ENCODE results near the gene GAS2. TPM values are rescaled to one million over a fixed set of nuclear protein-coding genes. Genes with fewer than 3 reads are reported as not detected.

The GAS2 gene
- 0.37 and 0.88 TPM in 2 replicates for total RNA-seq
- polyA plus RNA-seq: 0.54 and 0.94 TPM in 2 replicates
- polyA plus RNA-seq (2011; cell fraction: cytosol; rRNA removed): 0.61 and 0.80 TPM in 2 replicates
- 0.51 and 0.66 TPM in 2 replicates for polyA plus RNA-seq (2011; cell fraction: nucleus; rRNA removed)
- 0.65 and 1.5 TPM in 2 replicates for polyA plus RNA-seq (2012)
- polyA minus RNA-seq: 0.91 and 1.8 TPM in 2 replicates
- polyA minus RNA-seq (2011; cell fraction: cytosol; rRNA and poly(A)+ RNA removed): not detected
- polyA minus RNA-seq (2011; cell fraction: nucleus; rRNA and poly(A)+ RNA removed): 0.77 and 1.1 TPM in 2 replicates
- percentile 15 among the genes with signal in this experiment for Bru-seq, nascent RNA
- BruChase-seq, experiment 1, labeled RNA remaining after a 6-hour chase: percentile 8 among the genes with signal in this experiment
- BruChase-seq, experiment 2, labeled RNA remaining after a 2-hour chase: percentile 10 among the genes with signal in this experiment
- long read RNA-seq, partial matches to known transcripts: 0 of 3 reads
- long read RNA-seq, other reads (novel, unspliced or antisense): 1 of 3 reads

GRCh38 chr11:22666325-22666687, at the start of gene GAS2:
GAS2 (plus strand) TSS chr11:22666611; CDS start chr11:22674870, 8,259 bp downstream.
- peaks cover 2% of the 10 kb centered on the region for H3K4me1 ChIP-seq (ENCODE audit: control insufficient read depth, extremely low read depth, insufficient read depth, low read length)
- no peak within 1 kb of the TSS for H3K27ac ChIP-seq (ENCODE audit: insufficient read depth, low read depth, low read length)
- no peaks in the 10 kb centered on the region for H3K9me1 ChIP-seq (replicated peaks; ENCODE audit: control insufficient read depth, extremely low read depth, insufficient read depth, low read length)
- H2AFZ ChIP-seq (ENCODE audit: low read depth, low read length): peak within 1 kb of the TSS; percentile 70
- intact Hi-C loops (cut with micrococcal nuclease) (no loop called here), dilution Hi-C loops (cut with MboI; ENCODE audit: extremely low pct_ligation_motif_present, low sequenced_read_pairs) (no loop called here)
- DNase-seq (ENCODE audit: low read depth, low spot score): no peak
- H3K27me3 ChIP-seq (ENCODE audit: control insufficient read depth in 2 of 2, insufficient read depth in 2 of 2, low read length in 2 of 2): peaks cover 33 to 70% of the 10 kb centered on the region in 2 experiments
- no peaks in the 10 kb centered on the region for H3K36me3 ChIP-seq (ENCODE audit: control insufficient read depth in 2 of 2, extremely low read depth in 1 of 2, insufficient read depth in 2 of 2, low read length in 2 of 2)
- BruUV-seq (replicated peaks): no TSS peak
- no peak for FAIRE-seq
- H3K9ac ChIP-seq (replicated peaks; ENCODE audit: extremely low read depth, insufficient read depth, low read length): no peak within 1 kb of the TSS
- peak within 1 kb of the TSS in 1 of 3 experiments; percentile 14 for H3K4me3 ChIP-seq (replicated peaks in 1 of 3; ENCODE audit: insufficient read depth in 1 of 3, low read depth in 1 of 3, low read length in 3 of 3)
- H4K20me1 ChIP-seq (replicated peaks; ENCODE audit: control insufficient read depth, extremely low read depth, insufficient read depth, low read length): no peaks in the 10 kb centered on the region
- H3K9me3 ChIP-seq (replicated peaks; ENCODE audit: control insufficient read depth, insufficient read depth, low read length): no peaks in the 10 kb centered on the region
- peak within 1 kb of the TSS; percentile 60 for H3K4me2 ChIP-seq (ENCODE audit: insufficient read depth, low read length)
- ChIA-PET CTCF (interaction anchor here (1.1 to 1.9 kb wide), 2 partner anchors 122 to 163 kb away, joined by 3 to 8 read pairs; partner anchors contain the start of gene SVIP), POLR2A (no interaction called here)
- no peak for TF ChIP-seq EZH2 (IDR thresholded peaks at IDR 0.05; ENCODE audit: borderline replicate concordance, low read depth, low read length, severe bottlenecking)
- TF ChIP-seq JUN (IDR thresholded peaks at IDR 0.05; ENCODE audit: borderline replicate concordance, insufficient read depth, insufficient read length, low read depth): no peak
- TF ChIP-seq, protein P1, sequence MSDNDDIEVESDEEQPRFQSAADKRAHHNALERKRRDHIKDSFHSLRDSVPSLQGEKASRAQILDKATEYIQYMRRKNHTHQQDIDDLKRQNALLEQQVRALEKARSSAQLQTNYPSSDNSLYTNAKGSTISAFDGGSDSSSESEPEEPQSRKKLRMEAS (IDR thresholded peaks at IDR 0.05; ENCODE audit: insufficient read depth, insufficient read length): no peak
- no peaks in the 10 kb centered on the region for H3K79me2 ChIP-seq (ENCODE audit: control insufficient read depth, insufficient read depth, low read length)

- Histone ChIP-seq H2AFZ (ENCODE audit: low read depth, low read length) (no peak overlapping the region), H3K9ac (replicated peaks; ENCODE audit: extremely low read depth, insufficient read depth, low read length) (no peak overlapping the region), H4K20me1 (replicated peaks; ENCODE audit: control insufficient read depth, extremely low read depth, insufficient read depth, low read length) (no peaks in the 10 kb centered on the region), H3K4me2 (ENCODE audit: insufficient read depth, low read length) (no peak overlapping the region), H3K4me3 (replicated peaks in 1 of 3; ENCODE audit: insufficient read depth in 1 of 3, low read depth in 1 of 3, low read length in 3 of 3) (no peak overlapping the region), H3K79me2 (ENCODE audit: control insufficient read depth, insufficient read depth, low read length) (no peaks in the 10 kb centered on the region), H3K4me1 (ENCODE audit: control insufficient read depth, extremely low read depth, insufficient read depth, low read length) (no peaks in the 10 kb centered on the region), H3K27me3 (ENCODE audit: control insufficient read depth in 2 of 2, insufficient read depth in 2 of 2, low read length in 2 of 2) (no peaks in the 10 kb centered on the region), H3K9me3 (replicated peaks; ENCODE audit: control insufficient read depth, insufficient read depth, low read length) (no peaks in the 10 kb centered on the region), H3K9me1 (replicated peaks; ENCODE audit: control insufficient read depth, extremely low read depth, insufficient read depth, low read length) (no peaks in the 10 kb centered on the region), H3K36me3 (ENCODE audit: control insufficient read depth in 2 of 2, extremely low read depth in 1 of 2, insufficient read depth in 2 of 2, low read length in 2 of 2) (no peaks in the 10 kb centered on the region), H3K27ac (ENCODE audit: insufficient read depth, low read depth, low read length) (no peak overlapping the region)
- POLR2A ChIA-PET: no interaction called here
- TF ChIP-seq, protein P1 (IDR thresholded peaks at IDR 0.05; ENCODE audit: insufficient read depth, insufficient read length): no peak
- TF ChIP-seq GATA2 (IDR thresholded peaks at IDR 0.05; ENCODE audit: insufficient read depth, insufficient read length, low read depth, low read length) (no peak), POLR2AphosphoS5 (IDR thresholded peaks at IDR 0.05; ENCODE audit: insufficient read depth, low read depth, low read length) (no peak), POLR2A (IDR thresholded peaks at IDR 0.05; ENCODE audit: low read depth, low read length) (no peak), MYC (IDR thresholded peaks at IDR 0.05; ENCODE audit: low read depth, low read length) (no peak), CTCF (IDR thresholded peaks at IDR 0.05; ENCODE audit: extremely low read depth in 1 of 2, insufficient read depth in 1 of 2, low read depth in 1 of 2, low read length in 2 of 2) (no peak)
- DNase-seq (ENCODE audit: low read depth, low spot score) (no peak), FAIRE-seq (no peak)
- dilution Hi-C loops (cut with MboI; ENCODE audit: extremely low pct_ligation_motif_present, low sequenced_read_pairs) (no loop called here), intact Hi-C loops (cut with micrococcal nuclease) (no loop called here)
- no TSS peak for BruUV-seq (replicated peaks)
- CTCF ChIA-PET: interaction anchor here (1.3 kb wide), 1 partner anchor 14 kb away, joined by 3 read pairs; no protein-coding TSS in a partner anchor
Observed at GRCh38 chr11:22617868-22618267, 48.5 kb upstream of the GAS2 start.
